H1 (cell line): ENCODE results near the gene HNF1A. TPM values are rescaled to one million over a fixed set of nuclear protein-coding genes. Genes with fewer than 3 reads are reported as not detected.

ENCODE experiments used
- BACH1 ChIP-seq: IDR thresholded peaks from 2 replicates; pipeline ENCODE4 v1.6.1; 2012; ENCODE audit warnings: low read length, improper control_type of control experiment
- BCL11A ChIP-seq, 2 experiments: IDR thresholded peaks; one replicate each; pipeline ENCODE4 v1.6.1; 2011; ENCODE audit warnings: low read depth in 2 of 2, low read length in 2 of 2, mild to moderate bottlenecking in 2 of 2
- CTBP2 ChIP-seq: IDR thresholded peaks from 2 replicates; pipeline ENCODE4 v1.7.0; 2011; ENCODE audit warnings: borderline replicate concordance, mild to moderate bottlenecking, moderate library complexity, mixed read lengths, low read length; ENCODE audit not compliant: insufficient read depth, insufficient read length
- HDAC6 ChIP-seq: IDR thresholded peaks from one replicate; pipeline ENCODE4 v1.7.1; 2012; ENCODE audit warnings: low read depth, mild to moderate bottlenecking, inconsistent platforms, low read length, moderate library complexity
- JUN ChIP-seq: IDR thresholded peaks from 2 replicates; pipeline ENCODE4 v1.6.1; 2011; ENCODE audit warnings: low read depth, mild to moderate bottlenecking, improper control_type of control experiment, low read length
- NANOG ChIP-seq: IDR thresholded peaks from 2 replicates; pipeline ENCODE4 v1.6.1; 2011; ENCODE audit warnings: low read length, low read depth, mild to moderate bottlenecking, inconsistent platforms; ENCODE audit not compliant: insufficient read depth, poor library complexity, severe bottlenecking
- TEAD4 ChIP-seq: IDR thresholded peaks from 2 replicates; pipeline ENCODE4 v1.6.1; 2012; ENCODE audit warnings: low read depth, low read length, inconsistent platforms, mixed read lengths
- polyA plus RNA-seq, 7 experiments: library from polyadenylated mRNA; depleted of rRNA in 3 of 7; stranded (reverse) in 5 of 7; unstranded in 2 of 7; fragments of >200 nt in 5 of 7; fragments of 200-250 nt in 2 of 7; gene quantifications; 1 replicate in 5 of 7; 2 replicates in 1 of 7; 4 replicates in 1 of 7; pipeline versions ENCODE4 v1.2.1 to v1.2.3, GENCODE V29; 2011 to 2013; ENCODE audit warnings: missing spikeins in 2 of 7, mixed read lengths in 2 of 7
- total RNA-seq: library from RNA; stranded (reverse); fragmentation: NEBNext Ultra II Directional; extraction: Animal tissue kit (Norgen Biotek cat#: 25700); gene quantifications from 2 replicates; pipeline ENCODE4 v1.2.1, GENCODE V29; 2021

HNF1A gene
- total and polyA plus RNA-seq, 2 of the 8 experiments (the other 6 are each of a cell fraction or from before 2014, with no cell fraction given): not detected

DNA sequence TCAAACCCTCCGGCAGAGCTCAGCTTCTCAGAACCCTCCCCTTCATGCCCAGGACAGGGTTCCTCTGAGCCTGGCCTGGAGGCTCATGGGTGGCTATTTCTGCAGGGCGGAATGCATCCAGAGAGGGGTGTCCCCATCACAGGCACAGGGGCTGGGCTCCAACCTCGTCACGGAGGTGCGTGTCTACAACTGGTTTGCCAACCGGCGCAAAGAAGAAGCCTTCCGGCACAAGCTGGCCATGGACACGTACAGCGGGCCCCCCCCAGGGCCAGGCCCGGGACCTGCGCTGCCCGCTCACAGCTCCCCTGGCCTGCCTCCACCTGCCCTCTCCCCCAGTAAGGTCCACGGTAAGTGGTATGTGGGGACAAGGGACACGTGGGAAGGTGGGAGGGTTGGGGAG is 15.7 kb downstream of the HNF1A start (continued):
- TF ChIP-seq JUN (no peak), BACH1 (no peak), BCL11A (IDR thresholded peaks at IDR 0.05; ENCODE audit: low read depth in 2 of 2, low read length in 2 of 2) (no peak), HDAC6 (no peak), NANOG (no peak), TEAD4 (no peak), CTBP2 (no peak)
